Measurements from ENCODE around the gene PLA2G3.
A peak's percentile ranks its signal among the peaks of the same experiment; 100 is the strongest.

PLA2G3 gene

DNA sequence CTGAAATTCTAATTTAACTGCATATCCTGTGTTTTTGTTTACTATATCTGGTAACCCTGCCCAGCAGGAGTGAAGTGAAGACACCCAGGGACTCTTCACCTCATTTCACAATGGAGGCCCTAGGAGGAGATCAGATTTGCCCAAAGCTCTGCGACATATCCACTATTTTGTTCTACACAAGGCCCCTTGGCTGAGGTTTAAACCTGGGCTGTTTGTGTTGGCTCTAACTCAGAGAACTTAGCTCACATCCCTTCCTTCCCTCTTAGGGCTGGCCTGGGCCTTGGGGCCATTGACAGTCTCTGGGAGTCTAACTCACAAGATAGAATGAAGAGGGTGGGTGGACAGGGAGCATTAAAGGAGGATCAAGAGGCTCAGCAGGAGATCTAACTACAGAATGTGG is 8.2 kb upstream of the PLA2G3 start:
- DNase-seq (ENCODE audit: low spot score) (no peak), FAIRE-seq (no peak)

DNA sequence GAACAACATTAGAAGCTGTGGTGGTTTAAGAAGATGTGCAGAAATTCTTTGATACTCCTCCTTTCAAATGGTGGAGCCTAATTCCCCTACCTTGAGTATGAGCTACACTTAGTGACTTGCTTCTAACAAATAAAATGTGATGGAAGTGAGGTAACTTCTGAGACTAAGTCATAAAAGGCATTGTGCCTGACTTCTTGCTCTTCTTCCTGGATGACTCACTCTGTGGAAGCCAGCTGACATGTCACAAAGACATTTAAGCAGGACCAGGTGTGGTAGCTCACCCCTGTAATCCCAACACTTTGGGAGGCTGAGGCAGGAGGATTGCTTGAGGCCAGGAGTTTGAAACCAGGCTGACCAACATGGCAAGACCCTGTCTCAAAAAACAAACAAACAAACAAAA is 3.9 kb upstream of the PLA2G3 start:
- peak; percentile 42 for DNase-seq (ENCODE audit: low spot score)

GRCh38 chr22:31143537-31143936 is 3.2 kb upstream of the PLA2G3 start:
- FAIRE-seq, result no peak
- DNase-seq (ENCODE audit: low spot score), result no peak

More for the DNA sequence above, 3.9 kb upstream of the PLA2G3 start:
- no peak for FAIRE-seq

DNA sequence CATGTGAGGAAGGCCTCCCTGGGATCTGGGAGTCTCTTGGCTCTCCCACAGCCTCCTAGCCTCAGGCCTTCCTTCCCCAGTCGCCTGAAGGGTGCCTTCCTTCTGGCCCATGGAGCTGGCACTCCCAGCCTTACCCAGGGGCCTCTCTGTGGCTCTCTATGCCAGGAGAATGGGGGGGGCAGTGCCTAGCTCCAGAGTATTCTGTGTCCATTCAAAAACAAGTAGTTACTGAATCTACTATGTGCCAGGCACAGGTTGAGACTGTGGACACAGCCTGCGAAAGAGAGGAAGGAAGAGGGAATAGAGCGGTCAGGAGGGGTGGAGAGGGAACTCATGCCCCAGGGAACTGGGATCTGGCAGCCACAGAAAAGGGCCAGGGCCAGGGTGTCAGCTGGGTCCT is 2.7 kb upstream of the PLA2G3 start:
- DNase-seq (ENCODE audit: low spot score) (no peak), FAIRE-seq (no peak)

GRCh38 chr22:31142285-31142684 is 2.0 kb upstream of the PLA2G3 start:
- no peak for FAIRE-seq

DNA sequence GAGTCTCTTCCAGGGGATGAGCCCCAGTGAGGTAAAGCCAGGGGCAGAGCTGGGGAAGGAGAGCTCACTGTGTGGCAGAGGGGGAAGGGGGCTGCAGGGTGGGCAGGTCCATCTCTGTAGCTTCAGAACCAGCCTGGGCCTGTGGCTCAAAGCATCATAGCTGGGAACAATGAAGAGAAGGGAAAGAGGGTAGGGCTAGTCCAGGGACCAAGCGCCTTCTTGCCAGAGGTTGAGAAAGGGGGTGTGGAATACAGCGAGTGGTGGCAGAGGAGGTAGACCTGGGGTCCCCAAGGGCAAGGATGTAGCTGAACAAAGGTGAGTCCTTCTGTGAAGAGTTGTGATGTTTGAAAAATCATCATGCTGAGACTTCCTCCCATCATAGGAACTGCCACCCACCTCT is 1.2 kb upstream of the PLA2G3 start:
- DNase-seq (ENCODE audit: low spot score) (no peak), FAIRE-seq (no peak)

More at GRCh38 chr22:31142285-31142684, 2.0 kb upstream of the PLA2G3 start:
- DNase-seq (ENCODE audit: low spot score), result no peak

DNA sequence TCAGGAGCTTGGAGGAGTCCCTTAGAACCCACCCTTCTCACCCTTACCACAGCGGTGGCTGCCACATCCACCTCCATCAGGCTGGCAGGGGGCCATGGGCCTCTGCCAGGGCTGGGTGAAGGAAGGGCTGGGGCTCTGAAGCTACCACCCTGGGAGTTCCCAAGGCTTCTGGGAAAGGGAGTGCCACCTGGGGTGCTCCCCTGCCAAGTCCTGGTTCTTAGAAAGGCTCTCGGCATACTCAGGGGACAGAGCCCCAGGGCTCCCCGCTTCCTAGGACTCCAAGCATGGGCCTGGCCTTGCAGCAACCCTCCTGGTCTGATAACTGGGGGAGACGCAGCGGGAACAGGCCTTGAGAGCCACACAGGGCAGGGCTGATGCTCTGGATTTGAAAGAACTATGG is 438 bp upstream of the PLA2G3 start:
- DNase-seq (ENCODE audit: low spot score), result no peak
- FAIRE-seq, result no peak

DNA sequence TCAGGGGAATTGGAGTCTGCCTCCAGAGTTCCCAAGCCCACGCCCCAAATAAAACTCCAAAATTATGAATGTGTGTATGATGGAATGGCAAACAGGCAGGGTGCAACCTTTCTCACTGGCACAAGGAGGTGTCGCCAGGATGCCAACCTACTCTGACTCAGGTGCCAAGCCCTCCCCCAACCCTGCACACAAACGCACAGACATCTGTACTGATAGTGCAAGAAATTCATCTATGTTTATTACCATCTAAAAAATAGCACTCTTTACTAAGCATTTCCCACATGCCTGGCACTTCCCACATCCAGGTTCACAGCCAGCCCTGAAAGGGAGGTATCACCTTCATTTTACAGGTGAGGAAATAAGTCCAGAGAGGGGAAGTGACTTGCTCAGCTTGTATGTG is 1.2 kb downstream of the PLA2G3 start:
- no peak for FAIRE-seq
- DNase-seq (ENCODE audit: low spot score), result no peak

- FAIRE-seq, result no peak
Measured at GRCh38 chr22:31138126-31138525, 2.2 kb downstream of the PLA2G3 start.

DNA sequence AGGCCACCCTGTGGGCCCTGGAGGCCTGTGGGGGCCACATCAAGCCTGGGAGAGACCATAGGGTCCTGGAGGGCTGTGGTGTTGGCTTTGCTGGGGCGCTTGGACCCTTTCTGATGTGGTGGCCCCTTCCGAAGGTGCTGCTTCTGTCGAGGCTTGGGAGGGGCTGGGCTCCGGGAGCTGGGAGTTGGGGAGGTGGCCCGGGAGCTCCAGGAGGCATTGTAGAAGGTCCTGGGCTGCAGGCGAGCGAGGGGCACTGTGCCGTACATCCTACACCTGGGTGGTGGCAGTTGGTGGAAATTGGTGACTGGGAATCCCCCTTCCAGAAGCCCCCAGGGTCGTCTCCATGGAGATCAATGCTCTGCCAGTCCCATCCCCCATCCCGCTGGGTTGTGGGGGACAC is 2.6 kb downstream of the PLA2G3 start:
- FAIRE-seq (no peak), DNase-seq (ENCODE audit: low spot score) (no peak)

More at GRCh38 chr22:31138126-31138525, 2.2 kb downstream of the PLA2G3 start:
- DNase-seq (ENCODE audit: low spot score), result no peak

GRCh38 chr22:31136711-31137110 is 3.6 kb downstream of the PLA2G3 start:
- DNase-seq (ENCODE audit: low spot score) (no peak), FAIRE-seq (no peak)

DNA sequence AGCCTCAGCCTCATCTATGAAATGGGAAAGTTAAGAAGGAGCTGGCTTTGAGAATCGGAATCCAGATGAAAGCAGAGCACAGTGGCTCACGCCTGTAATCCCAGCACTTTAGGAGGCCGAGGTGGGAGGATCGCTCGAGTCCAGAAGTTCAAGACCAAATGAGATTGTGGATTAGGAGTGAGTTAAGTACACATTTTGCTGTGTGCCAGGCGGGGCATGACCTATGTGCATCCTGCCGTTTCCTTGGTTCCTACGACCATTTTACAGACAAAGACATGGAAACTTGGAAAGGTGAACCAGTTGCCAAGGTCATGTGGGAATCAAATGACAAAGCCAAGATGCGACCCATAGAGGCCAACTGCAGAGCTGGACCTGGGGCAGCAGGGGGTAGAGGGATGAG is 4.2 kb downstream of the PLA2G3 start:
- FAIRE-seq, result no peak

GRCh38 chr22:31135706-31136105 is 4.6 kb downstream of the PLA2G3 start:
- no peak for DNase-seq (ENCODE audit: low spot score)
- no peak for FAIRE-seq

More for the DNA sequence above, 4.2 kb downstream of the PLA2G3 start:
- DNase-seq (ENCODE audit: low spot score), result no peak

- FAIRE-seq (no peak), DNase-seq (ENCODE audit: low spot score) (no peak)
Measured at GRCh38 chr22:31134688-31135087, 5.6 kb downstream of the PLA2G3 start.

- no peak for FAIRE-seq
- no peak for DNase-seq (ENCODE audit: low spot score)
Measured at GRCh38 chr22:31133911-31134310, 6.4 kb downstream of the PLA2G3 start.

GRCh38 chr22:31130873-31131272 is 9.4 kb downstream of the PLA2G3 start:
- no peak for DNase-seq (ENCODE audit: low spot score)
- FAIRE-seq, result no peak

DNA sequence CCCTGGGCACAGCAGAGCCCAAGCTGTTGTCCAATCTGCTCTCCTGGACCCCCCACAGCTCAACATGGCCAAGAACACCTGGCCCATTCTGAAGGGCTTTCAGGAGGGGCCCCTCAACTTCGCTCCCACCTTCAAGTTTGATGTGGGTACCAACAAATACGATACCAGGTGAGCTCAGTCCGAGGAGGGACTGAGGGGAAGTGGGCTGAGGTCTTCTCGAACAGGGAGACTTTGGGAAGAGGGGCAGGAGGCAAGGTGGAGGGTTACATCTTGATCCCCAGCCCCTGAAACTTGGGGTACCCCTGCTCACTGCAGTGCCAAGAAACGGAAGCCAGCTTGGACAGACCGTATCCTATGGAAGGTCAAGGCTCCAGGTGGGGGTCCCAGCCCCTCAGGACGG is 12.2 kb downstream of the PLA2G3 start:
- no peak for FAIRE-seq
- DNase-seq (ENCODE audit: low spot score), result no peak

GRCh38 chr22:31127181-31127772 is 13.0 kb downstream of the PLA2G3 start:
- FAIRE-seq (no peak), DNase-seq (ENCODE audit: low spot score) (no peak)

GRCh38 chr22:31126869-31127175 is 13.5 kb downstream of the PLA2G3 start:
- DNase-seq (ENCODE audit: low spot score) (no peak), FAIRE-seq (no peak)

- DNase-seq (ENCODE audit: low spot score) (no peak), FAIRE-seq (no peak)
Measured at GRCh38 chr22:31126128-31126868, 14.0 kb downstream of the PLA2G3 start.

DNA sequence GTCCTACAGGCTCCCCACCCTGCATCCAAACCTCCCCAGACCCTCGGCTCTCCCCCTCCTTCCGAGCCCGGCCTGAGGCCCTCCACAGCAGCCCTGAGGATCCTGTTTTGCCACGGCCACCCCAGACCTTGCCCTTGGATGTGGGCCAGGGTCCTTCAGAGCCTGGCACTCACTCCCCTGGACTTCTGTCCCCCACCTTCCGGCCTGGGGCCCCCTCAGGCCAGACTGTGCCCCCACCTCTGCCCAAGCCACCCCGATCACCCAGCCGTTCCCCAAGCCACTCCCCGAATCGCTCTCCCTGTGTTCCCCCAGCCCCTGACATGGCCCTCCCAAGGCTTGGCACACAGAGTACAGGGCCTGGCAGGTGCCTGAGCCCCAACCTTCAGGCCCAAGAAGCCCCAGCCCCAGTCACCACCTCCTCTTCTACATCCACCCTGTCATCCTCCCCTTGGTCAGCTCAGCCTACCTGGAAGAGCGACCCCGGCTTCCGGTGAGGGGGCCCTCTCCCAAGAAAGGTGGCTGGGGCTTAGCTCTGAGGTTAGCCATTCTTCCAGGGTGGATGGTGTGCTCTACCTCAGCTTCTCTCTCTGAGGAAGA is 14.7 kb downstream of the PLA2G3 start:
- FAIRE-seq (no peak), DNase-seq (ENCODE audit: low spot score) (no peak)

DNA sequence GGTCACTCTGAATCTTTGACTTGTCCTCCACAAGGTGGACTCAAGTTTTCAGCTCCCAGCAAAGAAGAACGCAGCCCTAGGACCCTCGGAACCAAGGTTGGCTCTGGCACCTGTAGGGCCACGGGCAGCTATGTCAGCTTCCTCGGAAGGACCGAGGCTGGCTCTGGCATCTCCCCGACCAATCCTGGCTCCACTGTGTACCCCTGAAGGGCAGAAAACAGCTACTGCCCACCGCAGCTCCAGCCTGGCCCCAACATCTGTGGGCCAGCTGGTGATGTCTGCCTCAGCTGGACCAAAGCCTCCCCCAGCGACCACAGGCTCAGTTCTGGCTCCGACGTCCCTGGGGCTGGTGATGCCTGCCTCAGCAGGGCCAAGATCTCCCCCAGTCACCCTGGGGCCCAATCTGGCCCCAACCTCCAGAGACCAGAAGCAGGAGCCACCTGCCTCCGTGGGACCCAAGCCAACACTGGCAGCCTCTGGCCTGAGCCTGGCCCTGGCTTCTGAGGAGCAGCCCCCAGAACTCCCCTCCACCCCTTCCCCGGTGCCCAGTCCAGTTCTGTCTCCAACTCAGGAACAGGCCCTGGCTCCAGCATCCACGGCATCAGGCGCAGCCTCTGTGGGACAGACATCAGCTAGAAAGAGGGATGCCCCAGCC is 15.4 kb downstream of the PLA2G3 start:
- FAIRE-seq (no peak), DNase-seq (ENCODE audit: low spot score) (no peak)

All from RCC 7860 (cell line).